Mesothelial cell of epicardium (in vitro differentiated cells): ENCODE results near the gene SOX8. TPM values are rescaled to one million over a fixed set of nuclear protein-coding genes. Genes with fewer than 3 reads are reported as not detected.
A peak's percentile ranks its signal among the peaks of the same experiment; 100 is the strongest.
"Not testable (repeated sequence)": the region's sequence is repeated elsewhere in the genome, so short reads cannot be mapped to it uniquely, and the experiment has no call there.

Experiments used
- DNase-seq, 2 experiments: peaks; one replicate each; pipeline ENCODE4 v3.0.0; 2021; ENCODE audit warnings: low spot score in 2 of 2; ENCODE audit not compliant: unreplicated experiment in 2 of 2
- H3K27ac Mint-ChIP-seq: 2 replicates; pipeline ENCODE4 v1.8.0; 2021; ENCODE audit warnings: mixed read lengths
- H3K27me3 Mint-ChIP-seq: 2 replicates; pipeline ENCODE4 v1.8.0; 2021; ENCODE audit warnings: low read depth, mixed read lengths
- H3K36me3 Mint-ChIP-seq: 2 replicates; pipeline ENCODE4 v1.8.0; 2021; ENCODE audit warnings: mixed read lengths
- H3K4me1 Mint-ChIP-seq: 2 replicates; pipeline ENCODE4 v1.8.0; 2021; ENCODE audit warnings: mixed read lengths
- H3K4me3 Mint-ChIP-seq: 2 replicates; pipeline ENCODE4 v1.8.0; 2021; ENCODE audit warnings: mild to moderate bottlenecking, moderate library complexity, mixed read lengths
- H3K9me3 Mint-ChIP-seq: 2 replicates; pipeline ENCODE4 v1.8.0; 2021; ENCODE audit warnings: mixed read lengths
- CTCF ChIP-seq: fragments of 200-600 bp; sonication (generic); IDR thresholded peaks from one replicate; pipeline ENCODE4 v1.5.0; 2021; ENCODE audit warnings: antibody characterized with exemption; ENCODE audit not compliant: unreplicated experiment
- total RNA-seq: library from RNA; stranded (reverse); gene quantifications from 3 replicates; pipeline ENCODE4 v1.2.1, GENCODE V29; 2021

Gene SOX8
- total RNA-seq, 1 donor from 2014 or later: 5.1 TPM

GRCh38 chr16:1024138-1024537 lies 42.6 kb downstream of the SOX8 start:
- Mint-ChIP-seq H3K27me3 (peaks cover 4% of the 10 kb centered on the region), H3K9me3 (no peaks in the 10 kb centered on the region), H3K27ac (no peak overlapping the region), H3K4me3 (no peak overlapping the region), H3K36me3 (no peaks in the 10 kb centered on the region), H3K4me1 (peaks cover 4% of the 10 kb centered on the region)
- TF ChIP-seq CTCF: no peak
- DNase-seq: no peak

- not testable (repeated sequence) for H3K36me3 Mint-ChIP-seq, H3K9me3 Mint-ChIP-seq, H3K4me1 Mint-ChIP-seq, H3K27ac Mint-ChIP-seq, H3K27me3 Mint-ChIP-seq, H3K4me3 Mint-ChIP-seq
- peak in 1 of 2 experiments; percentile 56 for DNase-seq
These were observed 43.7 kb downstream of the SOX8 start for GRCh38 chr16:1025183-1025809.

- Mint-ChIP-seq H3K9me3 (no peaks in the 10 kb centered on the region), H3K4me1 (peaks cover 7% of the 10 kb centered on the region), H3K27ac (no peak overlapping the region), H3K36me3 (no peaks in the 10 kb centered on the region), H3K27me3 (peaks cover 4% of the 10 kb centered on the region), H3K4me3 (no peak overlapping the region)
- DNase-seq: no peak
- no peak for TF ChIP-seq CTCF
These were observed 44.6 kb downstream of the SOX8 start for GRCh38 chr16:1026057-1026783.

GRCh38 chr16:1026784-1027500 lies 45.4 kb downstream of the SOX8 start:
- no peak for TF ChIP-seq CTCF

GRCh38 chr16:1027501-1027815 lies 45.9 kb downstream of the SOX8 start:
- peaks cover 3% of the 10 kb centered on the region for H3K4me1 Mint-ChIP-seq
- no peak overlapping the region for H3K4me3 Mint-ChIP-seq

More at GRCh38 chr16:1026784-1027500, 45.4 kb downstream of the SOX8 start:
- peaks cover 6% of the 10 kb centered on the region for H3K4me1 Mint-ChIP-seq
- no peaks in the 10 kb centered on the region for H3K36me3 Mint-ChIP-seq
- no peak overlapping the region for H3K27ac Mint-ChIP-seq
- no peaks in the 10 kb centered on the region for H3K9me3 Mint-ChIP-seq
- peaks cover 4% of the 10 kb centered on the region for H3K27me3 Mint-ChIP-seq
- no peak overlapping the region for H3K4me3 Mint-ChIP-seq
- DNase-seq: no peak

More at GRCh38 chr16:1027501-1027815, 45.9 kb downstream of the SOX8 start:
- TF ChIP-seq CTCF: no peak
- Mint-ChIP-seq H3K27me3 (peaks cover 4% of the 10 kb centered on the region), H3K27ac (no peak overlapping the region), H3K9me3 (no peaks in the 10 kb centered on the region), H3K36me3 (no peaks in the 10 kb centered on the region)
- DNase-seq: no peak
